RWPE2 (cell line): Measurements from ENCODE around the gene NUDCD3.

Source experiments
- ATAC-seq: fragments of 200-7000 bp; cut with Tn5 transposase; 3 replicates; pipeline ENCODE4 v1.9.1; 2021; ENCODE audit warnings: low read depth
- DNase-seq: peaks from one replicate; pipeline ENCODE4 v3.0.0-alpha.2; 2020; ENCODE audit warnings: low spot score
- H3K27ac ChIP-seq: fragments of 450-650 bp; 2 replicates; pipeline ENCODE4 v1.5.1; 2017; ENCODE audit warnings: mild to moderate bottlenecking; ENCODE audit not compliant: poor library complexity, severe bottlenecking
- H3K27me3 ChIP-seq: fragments of 250-450 bp; sonication (Bioruptor Pico); 2 replicates; pipeline ENCODE4 v1.5.1; 2021; ENCODE audit warnings: mild to moderate bottlenecking, moderate library complexity; ENCODE audit not compliant: insufficient read depth, poor library complexity, severe bottlenecking
- H3K36me3 ChIP-seq: fragments of 250-450 bp; sonication (Bioruptor Pico); 2 replicates; pipeline ENCODE4 v1.5.1; 2020; ENCODE audit warnings: low read depth, mild to moderate bottlenecking, moderate library complexity
- H3K4me1 ChIP-seq: fragments of 250-450 bp; sonication (Bioruptor Pico); 2 replicates; pipeline ENCODE4 v1.5.1; 2021; ENCODE audit warnings: mild to moderate bottlenecking, moderate library complexity; ENCODE audit not compliant: insufficient read depth, poor library complexity, severe bottlenecking
- H3K4me3 ChIP-seq: fragments of 250-450 bp; sonication (Bioruptor Pico); 2 replicates; pipeline ENCODE4 v1.5.1; 2021; ENCODE audit warnings: mild to moderate bottlenecking, moderate library complexity; ENCODE audit not compliant: severe bottlenecking
- H3K9me3 ChIP-seq: fragments of 250-450 bp; sonication (Bioruptor Pico); 2 replicates; pipeline ENCODE4 v1.5.1; 2021; ENCODE audit warnings: mild to moderate bottlenecking, moderate library complexity; ENCODE audit not compliant: severe bottlenecking
- CTCF ChIP-seq: fragments of 450-650 bp; IDR thresholded peaks from one replicate; pipeline ENCODE4 v1.5.1; 2017; ENCODE audit warnings: mild to moderate bottlenecking, moderate library complexity; ENCODE audit not compliant: poor library complexity, severe bottlenecking

The NUDCD3 gene

GRCh38 chr7:44398953-44399574 lies 91.4 kb downstream of the NUDCD3 start:
- no peak overlapping the region for H3K4me3 ChIP-seq
- H3K9me3 ChIP-seq, result no peaks in the 10 kb centered on the region
- no peaks in the 10 kb centered on the region for H3K27me3 ChIP-seq
- no peaks in the 10 kb centered on the region for H3K4me1 ChIP-seq
- DNase-seq (no peak), ATAC-seq (no peak)
- no peak for TF ChIP-seq CTCF
- peaks cover 47% of the 10 kb centered on the region for H3K36me3 ChIP-seq
- no peak overlapping the region for H3K27ac ChIP-seq

GRCh38 chr7:44398511-44398911 lies 91.9 kb downstream of the NUDCD3 start:
- no peak for TF ChIP-seq CTCF
- ATAC-seq, result no peak
- H3K9me3 ChIP-seq, result no peaks in the 10 kb centered on the region
- peaks cover 42% of the 10 kb centered on the region for H3K36me3 ChIP-seq
- H3K27me3 ChIP-seq, result no peaks in the 10 kb centered on the region
- no peak overlapping the region for H3K4me3 ChIP-seq
- no peak for DNase-seq
- no peak overlapping the region for H3K27ac ChIP-seq
- no peaks in the 10 kb centered on the region for H3K4me1 ChIP-seq

- DNase-seq, result no peak
- peaks cover 36% of the 10 kb centered on the region for H3K36me3 ChIP-seq
- no peak overlapping the region for H3K4me3 ChIP-seq
Measured at GRCh38 chr7:44396931-44397545, 93.4 kb downstream of the NUDCD3 start.

GRCh38 chr7:44396496-44396895 lies 94.0 kb downstream of the NUDCD3 start:
- peaks cover 40% of the 10 kb centered on the region for H3K36me3 ChIP-seq
- ATAC-seq (no peak), DNase-seq (no peak)
- no peak for TF ChIP-seq CTCF
- no peak overlapping the region for H3K27ac ChIP-seq
- H3K4me3 ChIP-seq, result no peak overlapping the region
- H3K27me3 ChIP-seq, result no peaks in the 10 kb centered on the region
- no peaks in the 10 kb centered on the region for H3K9me3 ChIP-seq
- no peaks in the 10 kb centered on the region for H3K4me1 ChIP-seq

More at GRCh38 chr7:44396931-44397545, 93.4 kb downstream of the NUDCD3 start:
- no peak for TF ChIP-seq CTCF
- no peaks in the 10 kb centered on the region for H3K27me3 ChIP-seq
- H3K4me1 ChIP-seq, result no peaks in the 10 kb centered on the region
- no peaks in the 10 kb centered on the region for H3K9me3 ChIP-seq
- H3K27ac ChIP-seq, result no peak overlapping the region
- no peak for ATAC-seq

- DNase-seq, result no peak
- TF ChIP-seq CTCF, result no peak
- no peaks in the 10 kb centered on the region for H3K9me3 ChIP-seq
- H3K27ac ChIP-seq, result no peak overlapping the region
- no peak for ATAC-seq
- H3K36me3 ChIP-seq, result peaks cover 44% of the 10 kb centered on the region
- H3K4me3 ChIP-seq, result no peak overlapping the region
- H3K4me1 ChIP-seq, result no peaks in the 10 kb centered on the region
- no peaks in the 10 kb centered on the region for H3K27me3 ChIP-seq
Measured at GRCh38 chr7:44395067-44395466, 95.4 kb downstream of the NUDCD3 start.
